Naive B cell (primary cell): Measurements from ENCODE around the gene TRPC1. TPM values are rescaled to one million over a fixed set of nuclear protein-coding genes. Genes with fewer than 3 reads are reported as not detected.

Experiments
- ATAC-seq, 2 donors: fragments of 150-1000 bp; cut with Tn5 transposase; 2 replicates each; pipeline ENCODE4 v1.10.0; 2021; ENCODE audit warnings: low read depth in 2 of 2, mild to moderate bottlenecking in 2 of 2, moderate library complexity in 2 of 2
- DNase-seq: peaks from one replicate; pipeline ENCODE4 v3.0.0; 2022
- H3K27ac Mint-ChIP-seq, 6 donors: one replicate each; pipeline ENCODE4 v1.8.0; 2020 to 2022; ENCODE audit warnings: mild to moderate bottlenecking in 6 of 6, mixed read lengths in 6 of 6, moderate library complexity in 5 of 6, inconsistent platforms in 2 of 6
- H3K27me3 Mint-ChIP-seq, 3 donors: one replicate each; pipeline ENCODE4 v1.8.0; 2021 to 2022; ENCODE audit warnings: mixed read lengths in 3 of 3, mild to moderate bottlenecking in 1 of 3
- H3K36me3 Mint-ChIP-seq, 2 donors: one replicate each; pipeline ENCODE4 v1.8.0; 2020 to 2022; ENCODE audit warnings: mixed read lengths in 2 of 2, inconsistent platforms in 1 of 2, mild to moderate bottlenecking in 1 of 2
- H3K4me1 Mint-ChIP-seq, 3 donors: one replicate each; pipeline ENCODE4 v1.8.0; 2020 to 2022; ENCODE audit warnings: mixed read lengths in 3 of 3, inconsistent platforms in 1 of 3, mild to moderate bottlenecking in 1 of 3, moderate library complexity in 1 of 3
- H3K4me3 Mint-ChIP-seq, 8 donors: one replicate each; pipeline ENCODE4 v1.8.0; 2020 to 2022; ENCODE audit warnings: mild to moderate bottlenecking in 8 of 8, mixed read lengths in 8 of 8, moderate library complexity in 8 of 8, inconsistent platforms in 2 of 8
- H3K9me3 Mint-ChIP-seq, 7 donors: one replicate each; pipeline ENCODE4 v1.8.0; 2020 to 2022; ENCODE audit warnings: mixed read lengths in 7 of 7, mild to moderate bottlenecking in 5 of 7, inconsistent platforms in 2 of 7, moderate library complexity in 1 of 7
- polyA plus RNA-seq, 6 donors: library from polyadenylated mRNA; unstranded; fragments of 300-500 nt; fragmentation: Illumina TruSeq; gene quantifications; one replicate each; pipeline ENCODE4 v1.2.3, GENCODE V29; 2021; ENCODE audit warnings: low read depth in 6 of 6

TRPC1 gene
- polyA plus RNA-seq, 6 donors from 2014 or later = 0.25 to 1.1 (median 0.35) TPM; not detected in 1

- ATAC-seq = no peak
- H3K36me3 Mint-ChIP-seq = no peaks in the 10 kb centered on the region
- H3K4me3 Mint-ChIP-seq = no peak overlapping the region
- peaks cover 4 to 7% (median 7%) of the 10 kb centered on the region in 3 donors for H3K27me3 Mint-ChIP-seq
- H3K4me1 Mint-ChIP-seq = peaks cover 0 to 2% (median 0%) of the 10 kb centered on the region in 3 donors
- H3K9me3 Mint-ChIP-seq = no peaks in the 10 kb centered on the region
- H3K27ac Mint-ChIP-seq = no peak overlapping the region
- no peak for DNase-seq
These were observed 94.1 kb downstream of the TRPC1 start for GRCh38 chr3:142817897-142818296.

DNA sequence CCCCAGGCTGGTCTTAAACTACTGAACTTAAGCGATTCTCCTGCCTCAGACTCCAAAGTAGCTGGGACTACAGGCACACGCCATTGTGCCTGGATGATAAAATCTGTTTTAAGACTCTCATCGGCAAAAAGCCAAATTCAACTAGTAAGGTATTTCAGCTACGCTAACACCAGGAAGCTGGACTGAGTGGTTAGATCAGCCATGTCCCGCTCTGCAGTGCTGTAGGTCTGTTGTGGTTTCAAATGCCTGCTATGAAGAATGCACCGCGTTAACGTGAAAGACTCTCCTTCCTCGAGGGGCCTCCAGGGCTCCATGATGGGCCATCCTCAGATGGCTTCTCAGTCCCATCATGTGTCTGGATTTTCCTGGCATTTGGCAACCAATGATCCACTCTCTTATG, 94.8 kb downstream of the TRPC1 start:
- no peak for ATAC-seq
- Mint-ChIP-seq H3K9me3 (no peaks in the 10 kb centered on the region), H3K4me1 (peaks cover 0 to 2% (median 0%) of the 10 kb centered on the region in 3 donors), H3K27me3 (peaks cover 4 to 7% (median 7%) of the 10 kb centered on the region in 3 donors), H3K4me3 (no peak overlapping the region), H3K27ac (no peak overlapping the region), H3K36me3 (no peaks in the 10 kb centered on the region)
- no peak for DNase-seq

GRCh38 chr3:142819179-142819578, 95.3 kb downstream of the TRPC1 start:
- no peak overlapping the region for H3K4me3 Mint-ChIP-seq
- H3K36me3 Mint-ChIP-seq = no peaks in the 10 kb centered on the region
- H3K4me1 Mint-ChIP-seq = peaks cover 0 to 2% (median 0%) of the 10 kb centered on the region in 3 donors
- ATAC-seq = no peak
- no peak overlapping the region for H3K27ac Mint-ChIP-seq
- no peaks in the 10 kb centered on the region for H3K9me3 Mint-ChIP-seq
- no peak for DNase-seq
- peaks cover 4 to 7% (median 7%) of the 10 kb centered on the region in 3 donors for H3K27me3 Mint-ChIP-seq

GRCh38 chr3:142828703-142829305, 105.0 kb downstream of the TRPC1 start:
- H3K4me1 Mint-ChIP-seq = no peaks in the 10 kb centered on the region
- peak; percentile 3 for DNase-seq
- no peaks in the 10 kb centered on the region for H3K9me3 Mint-ChIP-seq

DNA sequence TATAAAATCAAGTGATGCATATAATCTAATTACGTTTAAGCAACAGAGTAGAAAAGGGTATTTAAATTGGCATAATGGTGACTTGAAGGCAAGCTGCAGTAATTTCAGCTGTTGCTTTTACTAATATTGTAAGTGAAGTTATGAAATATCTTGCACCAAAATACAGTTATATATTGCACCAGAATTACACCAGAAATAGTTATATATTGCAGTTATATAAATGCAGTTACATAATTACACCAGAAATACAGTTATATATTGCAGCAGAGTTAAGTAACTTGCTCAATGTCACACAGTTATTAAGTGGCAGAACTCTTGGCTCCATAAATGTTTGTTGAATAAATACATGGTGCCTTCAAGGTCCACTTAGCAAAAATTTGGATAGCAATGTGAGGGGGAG, 113.7 kb downstream of the TRPC1 start:
- no peaks in the 10 kb centered on the region for H3K4me1 Mint-ChIP-seq
- H3K9me3 Mint-ChIP-seq = no peaks in the 10 kb centered on the region
- peaks cover 4 to 25% (median 13%) of the 10 kb centered on the region in 3 donors for H3K27me3 Mint-ChIP-seq
- H3K4me3 Mint-ChIP-seq = no peak overlapping the region
- ATAC-seq (no peak), DNase-seq (no peak)
- no peaks in the 10 kb centered on the region for H3K36me3 Mint-ChIP-seq
- H3K27ac Mint-ChIP-seq = no peak overlapping the region

More at GRCh38 chr3:142828703-142829305, 105.0 kb downstream of the TRPC1 start:
- ATAC-seq = peak; percentile 59 to 71
- H3K36me3 Mint-ChIP-seq = no peaks in the 10 kb centered on the region
- no peak overlapping the region for H3K4me3 Mint-ChIP-seq
- peaks cover 13 to 46% (median 25%) of the 10 kb centered on the region in 3 donors for H3K27me3 Mint-ChIP-seq
- H3K27ac Mint-ChIP-seq = peak overlapping the region in 1 of 6 donors; percentile 64

DNA sequence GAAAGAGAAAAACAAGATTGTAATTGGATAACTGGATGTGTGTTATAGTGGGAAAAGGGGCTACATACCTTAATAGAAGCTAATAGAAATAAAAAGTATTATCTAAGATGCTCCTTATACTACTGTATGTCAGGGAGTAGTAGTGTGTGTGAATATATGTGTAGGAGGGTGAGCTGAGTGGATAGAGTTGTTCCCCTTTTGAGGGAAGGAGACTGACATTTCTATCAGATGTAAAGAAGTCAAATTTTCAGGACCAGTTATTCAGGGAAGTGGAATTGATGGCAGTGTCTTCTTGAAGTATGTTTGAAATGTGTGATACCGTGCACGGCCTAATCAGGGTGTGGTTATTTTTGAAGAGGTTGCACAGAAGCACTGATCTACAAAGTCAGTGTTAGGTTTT, 116.0 kb downstream of the TRPC1 start:
- no peaks in the 10 kb centered on the region for H3K4me1 Mint-ChIP-seq
- no peaks in the 10 kb centered on the region for H3K36me3 Mint-ChIP-seq
- no peak for DNase-seq
- no peak for ATAC-seq
- peaks cover 0 to 24% (median 4%) of the 10 kb centered on the region in 3 donors for H3K27me3 Mint-ChIP-seq
- no peak overlapping the region for H3K4me3 Mint-ChIP-seq
- no peak overlapping the region for H3K27ac Mint-ChIP-seq
- H3K9me3 Mint-ChIP-seq = peaks cover 0 to 8% (median 0%) of the 10 kb centered on the region in 7 donors

DNA sequence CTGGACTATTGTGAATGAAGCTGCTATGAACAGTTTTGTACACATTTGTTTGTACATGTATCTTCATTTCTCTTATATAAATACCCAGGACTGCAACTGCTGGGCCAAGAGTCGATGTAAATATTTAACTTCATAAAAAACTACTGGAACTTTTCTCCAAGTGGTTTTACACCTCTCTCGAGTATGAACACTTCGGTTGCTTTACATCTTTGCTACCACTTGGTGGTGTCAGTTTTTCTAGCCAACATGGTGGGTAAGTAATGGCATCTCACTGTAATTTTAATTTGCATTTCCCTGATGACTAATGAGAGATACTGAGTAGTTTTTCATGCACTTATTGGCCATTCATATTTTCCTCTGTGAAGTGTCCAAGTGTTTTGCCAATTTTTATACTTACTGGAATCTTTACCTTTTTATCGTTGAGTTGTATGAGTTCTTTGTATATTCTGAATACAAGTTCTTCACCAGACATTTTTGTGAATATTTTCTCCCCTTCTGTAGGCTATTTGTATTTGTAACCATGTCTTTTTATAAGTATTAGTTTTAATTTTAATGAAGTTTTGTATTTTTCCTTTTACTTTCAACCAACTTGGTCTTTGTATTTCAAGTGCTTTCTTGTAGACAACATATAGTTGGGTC, 120.6 kb downstream of the TRPC1 start:
- DNase-seq (no peak), ATAC-seq (no peak)
- no peak overlapping the region for H3K4me3 Mint-ChIP-seq
- H3K27ac Mint-ChIP-seq = no peak overlapping the region
- no peaks in the 10 kb centered on the region for H3K4me1 Mint-ChIP-seq
- no peaks in the 10 kb centered on the region for H3K36me3 Mint-ChIP-seq
- peaks cover 0 to 8% (median 0%) of the 10 kb centered on the region in 7 donors for H3K9me3 Mint-ChIP-seq
- H3K27me3 Mint-ChIP-seq = peaks cover 0 to 9% (median 0%) of the 10 kb centered on the region in 3 donors

GRCh38 chr3:142846779-142847577, 123.1 kb downstream of the TRPC1 start:
- no peak for DNase-seq
- Mint-ChIP-seq H3K4me1 (no peaks in the 10 kb centered on the region), H3K4me3 (no peak overlapping the region), H3K27ac (no peak overlapping the region), H3K36me3 (no peaks in the 10 kb centered on the region), H3K9me3 (peaks cover 0 to 8% (median 0%) of the 10 kb centered on the region in 7 donors), H3K27me3 (peaks cover 0 to 5% (median 0%) of the 10 kb centered on the region in 3 donors)
- no peak for ATAC-seq

- Mint-ChIP-seq H3K4me1 (no peaks in the 10 kb centered on the region), H3K27me3 (peaks cover 0 to 5% (median 0%) of the 10 kb centered on the region in 3 donors), H3K27ac (no peak overlapping the region), H3K4me3 (no peak overlapping the region), H3K36me3 (no peaks in the 10 kb centered on the region), H3K9me3 (peaks cover 0 to 6% (median 0%) of the 10 kb centered on the region in 7 donors)
- ATAC-seq (no peak), DNase-seq (no peak)
These were observed 125.3 kb downstream of the TRPC1 start for GRCh38 chr3:142849148-142849547.

DNA sequence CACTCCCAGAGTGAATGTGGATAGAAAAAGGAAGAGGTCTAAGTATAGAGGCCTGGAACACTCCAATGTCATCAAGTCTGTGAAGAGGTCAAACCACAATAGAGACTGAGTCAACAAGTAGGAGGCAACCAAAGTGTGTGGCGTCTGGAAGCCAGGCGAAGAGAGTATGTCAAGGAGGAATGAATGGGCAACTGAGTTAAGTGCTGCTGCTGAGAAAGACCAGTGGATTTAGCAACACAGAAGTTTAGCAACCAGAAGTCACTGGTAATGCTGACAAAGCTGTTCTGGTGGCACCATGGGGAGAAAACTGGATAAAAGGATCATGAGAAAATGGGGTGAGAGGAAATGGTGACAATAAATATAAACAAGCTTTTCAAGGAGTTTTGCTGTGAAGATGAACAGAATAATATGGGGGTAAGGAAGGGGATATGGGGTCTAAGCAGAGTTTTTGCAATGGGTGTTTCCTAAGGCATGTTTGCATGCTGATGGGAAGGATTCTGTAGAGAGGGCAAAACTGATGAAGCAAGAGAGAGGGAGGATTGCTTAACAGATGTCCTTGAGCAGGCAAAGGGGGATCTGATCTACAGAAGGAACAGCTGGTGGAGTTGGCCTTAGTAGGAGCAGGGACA, 126.7 kb downstream of the TRPC1 start:
- DNase-seq (no peak), ATAC-seq (no peak)
- no peaks in the 10 kb centered on the region for H3K4me1 Mint-ChIP-seq
- H3K9me3 Mint-ChIP-seq = no peaks in the 10 kb centered on the region
- H3K36me3 Mint-ChIP-seq = no peaks in the 10 kb centered on the region
- H3K4me3 Mint-ChIP-seq = no peak overlapping the region
- H3K27me3 Mint-ChIP-seq = peaks cover 0 to 5% (median 0%) of the 10 kb centered on the region in 3 donors
- no peak overlapping the region for H3K27ac Mint-ChIP-seq

DNA sequence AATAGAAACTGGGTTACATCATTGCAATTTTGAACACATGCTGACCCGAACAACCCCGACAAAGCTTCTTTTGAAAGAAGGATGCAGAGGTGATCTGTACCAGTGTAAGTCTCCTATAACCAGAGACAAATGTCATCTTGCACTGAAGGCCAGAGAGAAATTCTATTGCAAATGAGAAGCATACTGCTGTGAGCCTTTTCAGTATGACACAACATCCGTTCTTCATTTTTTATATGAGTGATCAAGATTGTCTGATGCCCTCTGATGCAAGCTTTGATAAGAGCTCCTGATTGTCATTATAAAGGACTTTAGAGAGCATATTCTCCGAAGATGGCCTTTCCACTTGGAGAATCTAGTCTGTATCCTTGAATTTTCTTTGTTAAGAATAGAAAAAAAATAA, 128.2 kb downstream of the TRPC1 start:
- H3K4me1 Mint-ChIP-seq = no peaks in the 10 kb centered on the region
- DNase-seq (no peak), ATAC-seq (no peak)
- peaks cover 0 to 5% (median 0%) of the 10 kb centered on the region in 3 donors for H3K27me3 Mint-ChIP-seq
- no peak overlapping the region for H3K27ac Mint-ChIP-seq
- H3K4me3 Mint-ChIP-seq = no peak overlapping the region
- no peaks in the 10 kb centered on the region for H3K36me3 Mint-ChIP-seq
- no peaks in the 10 kb centered on the region for H3K9me3 Mint-ChIP-seq

- Mint-ChIP-seq H3K9me3 (no peaks in the 10 kb centered on the region), H3K27ac (no peak overlapping the region), H3K4me1 (no peaks in the 10 kb centered on the region), H3K36me3 (no peaks in the 10 kb centered on the region), H3K4me3 (no peak overlapping the region), H3K27me3 (peaks cover 0 to 5% (median 0%) of the 10 kb centered on the region in 3 donors)
- DNase-seq (no peak), ATAC-seq (no peak)
These were observed 129.7 kb downstream of the TRPC1 start for GRCh38 chr3:142853270-142854168.
